Right cardiac atrium (tissue), 5 donors: ENCODE results near the gene TXNL4A. TPM values are rescaled to one million over a fixed set of nuclear protein-coding genes. Genes with fewer than 3 reads are reported as not detected.
"Not testable (repeated sequence)": the region's sequence is repeated elsewhere in the genome, so short reads cannot be mapped to it uniquely, and the experiment has no call there.

ENCODE experiments used
- ATAC-seq, 2 donors: fragments of 200-7000 bp; cut with Tn5 transposase; one replicate each; pipeline versions ENCODE4 v1.8.0 to v1.9.1; 2020; ENCODE audit warnings: moderate library complexity in 2 of 2, mild to moderate bottlenecking in 1 of 2
- DNase-seq, 3 donors: peaks; one replicate each; pipeline ENCODE4 v3.0.0-alpha.2; 2020
- H3K27ac ChIP-seq: one replicate; pipeline ENCODE4 v1.5.1; 2013; ENCODE audit warnings: mild to moderate bottlenecking, low read length, control low read depth, moderate library complexity
- H3K27me3 ChIP-seq: one replicate; pipeline ENCODE4 v1.6.1; 2013; ENCODE audit not compliant: control insufficient read depth, insufficient read depth
- H3K4me1 ChIP-seq: one replicate; pipeline ENCODE4 v1.6.1; 2013; ENCODE audit warnings: low read length; ENCODE audit not compliant: control insufficient read depth, insufficient read depth
- H3K4me3 ChIP-seq: one replicate; pipeline ENCODE4 v1.5.1; 2013; ENCODE audit warnings: low read length, control low read depth
- H3K9me3 ChIP-seq: one replicate; pipeline ENCODE4 v1.6.1; 2013; ENCODE audit warnings: low read length; ENCODE audit not compliant: control insufficient read depth
- WGBS: extraction: QIAGEN DNeasy Blood & Tissue Kit; methylation state at CpG from one replicate; pipeline ENCODE4 v1.1.7; 2013; 5-methylcytosine and 5-hydroxymethylcytosine counted together
- intact Hi-C, 4 donors: fragments of 100-400 bp; cut with DNase I; formaldehyde crosslinking; loops; one replicate each; pipeline versions ENCODE4 v1.11.0 to v1.14.0; 2022 to 2023
- long read RNA-seq, 4 donors: library from polyadenylated mRNA; unstranded; transcript quantifications; one replicate each; pipeline ENCODE4 v2.0.0, GENCODE V29; 2020 to 2021
- polyA plus RNA-seq: library from polyadenylated mRNA; stranded (reverse); fragments of 200-250 nt; gene quantifications from one replicate; pipeline ENCODE4 v1.2.3, GENCODE V29; 2013
- total RNA-seq, 4 donors: library from RNA; stranded (reverse); fragmentation: NEBNext Ultra II Directional; extraction: Animal tissue kit (Norgen Biotek cat#: 25700); gene quantifications; one replicate each; pipeline ENCODE4 v1.2.1, GENCODE V29; 2021
- donor health status: healthy with polysubstance abuse.
- donor health status: DM: no; HTN: yes; CAD: no.
- donor health status: DM: no; HTN: no; CAD: no.
- donor health status: DM: no; HTN: yes; CAD: no; lungs with severe emphysema.
- donor health status: DM: yes; HTN: yes; CAD: no.

Gene TXNL4A, protein sequence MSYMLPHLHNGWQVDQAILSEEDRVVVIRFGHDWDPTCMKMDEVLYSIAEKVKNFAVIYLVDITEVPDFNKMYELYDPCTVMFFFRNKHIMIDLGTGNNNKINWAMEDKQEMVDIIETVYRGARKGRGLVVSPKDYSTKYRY
- total RNA-seq (100 to 1,000 TPM in 1 of 4 donors, 10 to 100 TPM in 3; 69.7 to 104 (median 94.7) TPM), polyA plus RNA-seq (91.9 TPM)
- long read RNA-seq, donor 1, transcript TXNL4A-201 (3 exons, 3,504 nt), result major isoform, 45 of 62 reads
- long read RNA-seq, donor 1, partial matches to known transcripts, result 5 of 62 reads
- long read RNA-seq, donor 1, other reads (novel, unspliced or antisense), result 7 of 62 reads
- long read RNA-seq, donor 2, transcript TXNL4A-201 (3 exons, 3,504 nt), result major isoform, 49 of 59 reads
- long read RNA-seq, donor 2, partial matches to known transcripts, result 1 of 59 reads
- long read RNA-seq, donor 2, other reads (novel, unspliced or antisense), result 4 of 59 reads
- long read RNA-seq, donor 3, partial matches to known transcripts, result 0 of 5 reads
- long read RNA-seq, donor 3, other reads (novel, unspliced or antisense), result 5 of 5 reads
- long read RNA-seq, donor 4, transcript TXNL4A-201 (3 exons, 3,504 nt), result major isoform, 21 of 29 reads
- long read RNA-seq, donor 4, partial matches to known transcripts, result 0 of 29 reads
- long read RNA-seq, donor 4, other reads (novel, unspliced or antisense), result 4 of 29 reads

DNA sequence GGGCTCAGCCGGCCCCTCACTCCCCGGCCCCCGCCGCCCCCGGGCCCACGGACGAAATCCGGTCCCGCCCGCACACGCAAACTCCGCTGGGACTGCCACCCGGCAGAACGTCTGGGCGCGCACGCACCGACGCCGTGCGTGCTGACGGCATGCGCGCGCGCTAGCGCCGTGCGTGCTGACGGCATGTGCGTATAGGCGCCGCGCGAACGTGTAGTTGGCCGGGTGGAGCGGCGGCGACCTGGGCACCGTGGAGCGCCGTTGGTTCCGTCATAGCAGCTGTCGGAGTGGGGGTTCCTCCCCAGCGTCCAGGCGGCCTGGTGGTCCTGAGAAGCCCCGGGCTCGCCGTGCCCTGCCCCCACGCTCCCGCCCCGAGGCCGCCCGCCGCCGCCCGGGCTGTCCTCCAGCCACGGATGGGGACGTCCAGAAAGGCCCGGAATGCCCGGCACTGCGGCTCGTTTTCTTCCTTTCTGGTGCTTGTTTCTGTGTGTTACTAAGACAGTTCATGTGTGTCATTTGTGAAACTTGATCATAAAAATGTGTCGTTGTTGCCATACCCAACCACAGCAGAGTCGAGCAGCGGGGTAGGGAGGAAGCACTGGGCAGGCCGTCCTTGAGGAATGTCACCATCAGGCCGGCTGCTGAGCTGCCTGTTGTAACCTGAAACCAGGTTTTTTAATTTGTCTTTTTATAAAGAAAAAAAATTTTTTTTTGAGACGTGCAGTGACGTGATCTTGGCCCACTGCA lies at the start of gene TXNL4A:
TXNL4A (minus strand) TSS at position 113 of the 744 bp plus-strand sequence. CDS start 171 bp downstream, outside the sequence.
- H3K27ac ChIP-seq, result peak within 1 kb of the TSS; percentile 94
- H3K27me3 ChIP-seq, result no peaks in the 10 kb centered on the region
- no peaks in the 10 kb centered on the region for H3K9me3 ChIP-seq
- peak within 1 kb of the TSS; percentile 52 for H3K4me3 ChIP-seq
- peak; percentile 90 to 97 (median 92) for DNase-seq
- ATAC-seq, result peak; percentile 99
- no peaks in the 10 kb centered on the region for H3K4me1 ChIP-seq
- intact Hi-C loops, result no loop called here
- WGBS, result under 1% methylated on average over 71 of the region's 71 CpGs

DNA sequence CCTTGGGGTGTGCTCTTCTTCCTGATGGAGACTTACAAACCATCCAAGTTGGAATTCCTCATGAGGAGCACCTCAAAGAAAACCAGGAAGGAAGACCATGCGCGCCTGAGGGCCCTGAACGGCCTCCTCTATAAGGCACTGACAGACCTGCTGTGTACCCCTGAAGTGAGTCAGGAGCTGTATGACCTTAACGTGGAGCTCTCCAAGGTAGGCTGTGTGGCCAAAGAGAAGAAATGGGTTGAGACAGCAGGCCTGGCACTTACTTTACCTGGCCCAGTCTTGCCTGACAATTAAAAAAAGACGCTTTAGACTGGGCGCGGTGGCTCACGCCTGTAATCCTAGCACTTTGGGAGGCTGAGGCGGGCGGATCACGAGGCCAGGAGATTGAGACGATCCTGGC lies 48.9 kb upstream of the TXNL4A start:
- 96% methylated on average over 12 of the region's 12 CpGs for WGBS
- no peak overlapping the region for H3K27ac ChIP-seq
- no peak for DNase-seq
- no peak overlapping the region for H3K4me3 ChIP-seq
- no peak for ATAC-seq
- intact Hi-C loops, result loop anchor here in 1 of 4 donors (10.0 kb wide), 1 partner anchor 362 kb away; the partner anchor contains the start of gene CTDP1
- no peaks in the 10 kb centered on the region for H3K9me3 ChIP-seq
- H3K4me1 ChIP-seq, result peaks cover 5% of the 10 kb centered on the region
- H3K27me3 ChIP-seq, result no peaks in the 10 kb centered on the region

DNA sequence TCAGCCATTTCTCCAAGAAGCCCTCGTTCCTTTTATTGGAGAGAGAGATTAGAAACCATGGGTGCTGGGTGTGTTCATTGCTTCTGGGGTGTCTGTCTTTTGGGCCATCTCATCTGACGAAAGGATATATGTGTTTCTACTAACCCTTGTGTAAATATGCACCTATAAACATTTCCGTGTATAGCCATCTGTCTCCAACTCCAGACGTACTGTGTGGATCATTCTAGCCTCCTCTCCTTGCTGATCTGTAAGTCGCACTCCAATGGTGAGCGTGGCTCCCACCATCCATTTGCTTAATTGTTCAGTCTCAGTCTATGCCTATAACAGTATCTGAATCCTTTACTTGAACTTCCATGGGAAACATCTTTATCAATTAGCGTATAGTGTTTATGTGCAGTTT lies 47.6 kb upstream of the TXNL4A start:
- DNase-seq, result no peak
- Histone ChIP-seq H3K9me3 (no peaks in the 10 kb centered on the region), H3K4me1 (peaks cover 5% of the 10 kb centered on the region), H3K4me3 (no peak overlapping the region), H3K27ac (no peak overlapping the region), H3K27me3 (no peaks in the 10 kb centered on the region)
- intact Hi-C loops, result loop anchor here in 1 of 4 donors (10.0 kb wide), 1 partner anchor 361 kb away; the partner anchor contains the start of gene CTDP1
- 93% methylated on average over 7 of the region's 7 CpGs for WGBS
- no peak for ATAC-seq

DNA sequence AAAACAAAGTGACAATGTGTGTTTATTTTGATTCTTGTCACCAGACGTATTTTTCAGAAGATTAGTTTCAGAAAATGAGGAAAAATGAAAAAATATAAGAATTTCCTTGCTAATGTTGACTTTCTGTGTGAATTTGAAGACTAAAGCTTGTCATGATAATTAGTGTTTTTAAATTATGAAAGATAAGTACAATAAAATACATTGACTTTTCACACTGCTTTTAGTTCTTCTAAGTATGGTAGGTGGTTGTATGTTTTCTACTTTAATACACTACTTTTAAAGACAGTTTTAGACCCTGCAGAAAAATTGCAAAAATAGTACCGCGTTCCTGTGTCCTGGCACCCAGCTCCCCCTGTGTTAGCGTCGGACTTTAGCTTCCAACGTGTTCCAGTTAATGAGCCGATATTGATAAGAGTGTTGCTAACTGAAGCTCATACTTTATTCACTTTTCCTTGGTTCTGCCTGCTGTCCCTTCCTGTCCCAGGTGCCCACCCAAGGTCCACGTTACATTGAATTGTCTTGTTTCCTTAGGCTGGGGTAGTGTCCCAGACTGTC lies 46.6 kb upstream of the TXNL4A start:
- WGBS, result 10% methylated on average over 8 of the region's 8 CpGs
- ATAC-seq, result no peak
- H3K27me3 ChIP-seq, result no peaks in the 10 kb centered on the region
- H3K9me3 ChIP-seq, result no peaks in the 10 kb centered on the region
- intact Hi-C loops, result loop anchor here in 1 of 4 donors (10.0 kb wide), 1 partner anchor 360 kb away; the partner anchor contains the start of gene CTDP1
- peak overlapping the region; percentile 70 for H3K4me3 ChIP-seq
- peaks cover 5% of the 10 kb centered on the region for H3K4me1 ChIP-seq
- no peak overlapping the region for H3K27ac ChIP-seq
- DNase-seq, result no peak

DNA sequence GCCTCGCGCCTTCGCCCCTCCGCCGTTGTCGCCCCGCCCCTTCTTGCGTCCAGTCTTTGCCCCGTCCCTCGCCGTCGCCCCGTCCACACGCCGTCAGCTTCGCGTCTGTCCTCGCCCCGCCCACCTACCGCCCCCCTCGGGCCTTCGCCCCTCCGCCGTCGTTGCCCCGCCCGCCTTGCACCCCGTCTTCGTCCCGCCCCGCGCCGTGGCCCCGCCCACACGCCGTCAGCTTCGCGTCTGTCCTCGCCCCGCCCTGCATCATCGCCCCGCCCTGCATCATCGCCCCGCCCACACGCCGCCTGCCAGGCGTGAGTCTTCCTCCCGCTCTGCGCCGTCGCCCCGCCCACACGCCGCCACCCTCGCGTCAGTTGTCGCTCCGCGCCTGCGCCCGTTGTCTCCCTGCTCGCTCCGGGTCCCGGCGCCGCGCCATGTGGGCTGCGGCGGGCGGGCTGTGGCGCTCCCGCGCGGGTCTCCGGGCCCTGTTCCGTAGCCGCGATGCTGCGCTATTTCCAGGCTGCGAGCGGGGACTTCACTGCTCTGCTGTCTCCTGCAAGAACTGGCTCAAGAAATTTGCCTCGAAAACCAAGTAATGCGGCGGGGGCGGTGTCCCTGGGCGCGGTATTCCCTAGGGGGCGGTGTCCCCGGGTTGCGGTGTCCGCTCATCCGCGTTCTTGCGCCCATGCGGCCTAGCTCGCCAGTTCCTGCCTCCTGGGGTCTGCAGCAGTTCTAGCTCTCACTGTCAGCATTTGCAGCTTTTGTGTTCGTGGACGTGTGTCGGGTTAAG lies 45.9 kb upstream of the TXNL4A start, which contains the start of gene RBFA:
RBFA (plus strand) TSS at position 367 of the 784 bp plus-strand sequence; CDS start at position 429, 62 bp downstream.
- intact Hi-C loops, result loop anchor here in 1 of 4 donors (10.0 kb wide), 1 partner anchor 359 kb away; the partner anchor contains the start of gene CTDP1
- ATAC-seq (peak; percentile 96 to 97), DNase-seq (peak; percentile 100)
- Histone ChIP-seq H3K27me3 (no peaks in the 10 kb centered on the region), H3K4me1 (peaks cover 5% of the 10 kb centered on the region), H3K27ac (peak within 1 kb of the TSS; percentile 17), H3K9me3 (no peaks in the 10 kb centered on the region), H3K4me3 (peak within 1 kb of the TSS; percentile 70)
- WGBS, result under 1% methylated on average over 99 of the region's 99 CpGs

DNA sequence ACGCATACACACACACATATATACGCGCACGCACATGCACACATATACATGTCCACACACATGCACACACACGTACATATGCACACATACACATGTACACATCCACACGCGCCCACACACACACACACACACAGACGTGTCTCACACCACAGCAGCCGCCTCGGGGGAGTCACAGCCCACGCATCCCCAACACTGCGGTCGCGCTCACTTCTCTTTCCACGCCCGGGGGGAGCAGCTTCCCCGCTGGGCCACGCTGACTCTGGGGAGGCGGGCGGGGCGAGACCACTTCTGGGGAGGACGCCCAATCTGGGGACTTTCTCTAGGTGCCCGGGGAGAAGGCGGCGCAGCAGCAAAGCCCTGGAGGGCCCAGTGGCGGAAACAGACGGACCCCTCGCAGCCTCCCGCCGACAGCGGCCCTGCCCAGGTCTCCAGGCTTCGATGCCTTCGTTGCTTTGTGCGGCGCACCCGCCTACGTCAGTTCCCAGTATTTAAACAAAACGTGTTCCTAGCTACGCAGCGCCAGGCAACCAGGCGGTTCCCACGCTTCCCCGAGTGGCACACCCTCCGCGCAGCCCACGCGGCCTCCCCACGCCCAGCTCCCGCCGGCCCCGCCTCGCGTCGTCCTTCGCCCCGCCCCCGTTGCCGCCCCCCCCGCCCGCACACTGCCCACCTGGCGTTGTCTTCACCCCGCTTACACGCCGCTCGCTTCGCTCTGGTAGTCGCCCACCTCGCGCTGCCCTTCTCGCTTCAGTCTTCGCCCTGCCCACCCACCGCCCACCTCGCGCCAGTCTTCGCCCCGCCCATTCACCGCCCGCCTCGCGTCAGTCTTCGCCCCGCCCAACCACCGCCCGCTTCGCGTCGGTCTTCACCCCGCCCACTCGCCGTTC lies 45.1 kb upstream of the TXNL4A start:
- DNase-seq, result no peak
- Histone ChIP-seq H3K9me3 (no peaks in the 10 kb centered on the region), H3K4me1 (peaks cover 5% of the 10 kb centered on the region), H3K27ac (peak overlapping the region; percentile 1), H3K4me3 (peak overlapping the region; percentile 30), H3K27me3 (no peaks in the 10 kb centered on the region)
- peak; percentile 82 to 87 for ATAC-seq
- WGBS, result 2% methylated on average over 90 of the region's 90 CpGs
- intact Hi-C loops, result loop anchor here in 2 of 4 donors (2.0 to 10.0 kb wide), 2 partner anchors 25 to 359 kb away; partner anchors contain the start of gene CTDP1 (in 1 of the 2)

DNA sequence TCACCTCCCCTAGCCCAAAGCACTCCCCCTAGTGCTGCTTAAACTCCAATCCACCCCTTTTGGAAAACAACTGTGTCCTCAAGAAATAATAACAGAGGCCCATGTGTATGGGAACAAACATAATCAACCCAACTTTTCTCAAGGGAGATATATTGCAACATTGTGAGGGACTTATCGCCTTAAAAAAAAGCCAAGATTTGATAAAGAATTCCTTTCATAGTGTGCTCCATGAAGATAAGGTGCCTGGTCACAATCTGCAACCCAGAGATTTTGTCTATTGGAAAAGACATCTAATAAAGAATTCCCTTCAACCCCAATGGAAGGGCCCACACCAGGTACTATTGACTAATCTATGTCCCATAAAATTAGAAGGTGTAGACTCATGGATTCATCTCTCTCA lies 41.3 kb upstream of the TXNL4A start:
- Histone ChIP-seq H3K4me3 (no peak overlapping the region), H3K27me3 (no peaks in the 10 kb centered on the region), H3K4me1 (no peaks in the 10 kb centered on the region), H3K27ac (no peak overlapping the region), H3K9me3 (peaks cover 3% of the 10 kb centered on the region)
- intact Hi-C loops, result loop anchor here in 1 of 4 donors (10.0 kb wide), 1 partner anchor 355 kb away; the partner anchor contains the start of gene CTDP1
- ATAC-seq (no peak), DNase-seq (no peak)
- WGBS, result 88% methylated on average over 1 of the region's 1 CpG

DNA sequence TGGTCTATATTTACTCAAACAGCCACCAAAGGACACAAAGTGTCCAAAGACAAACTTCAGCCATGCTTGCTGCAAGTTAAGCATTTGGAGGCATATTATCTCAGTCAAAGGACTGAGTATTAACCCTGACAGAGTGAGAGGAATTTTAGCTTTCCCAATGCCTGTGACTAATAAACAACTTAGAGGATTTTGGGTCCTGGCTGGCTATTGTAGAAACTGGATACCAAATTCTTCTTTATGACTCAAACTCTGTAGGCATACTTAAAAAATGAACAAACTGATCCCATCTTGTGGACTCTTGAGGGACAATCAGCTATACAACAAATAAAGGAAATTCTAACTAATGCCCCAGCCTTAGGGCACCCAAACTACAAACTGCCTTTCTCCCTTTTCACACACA lies 39.4 kb upstream of the TXNL4A start:
- intact Hi-C loops, H3K27me3 ChIP-seq, H3K27ac ChIP-seq, H3K4me1 ChIP-seq, ATAC-seq, DNase-seq, H3K4me3 ChIP-seq, H3K9me3 ChIP-seq: not testable (repeated sequence)

DNA sequence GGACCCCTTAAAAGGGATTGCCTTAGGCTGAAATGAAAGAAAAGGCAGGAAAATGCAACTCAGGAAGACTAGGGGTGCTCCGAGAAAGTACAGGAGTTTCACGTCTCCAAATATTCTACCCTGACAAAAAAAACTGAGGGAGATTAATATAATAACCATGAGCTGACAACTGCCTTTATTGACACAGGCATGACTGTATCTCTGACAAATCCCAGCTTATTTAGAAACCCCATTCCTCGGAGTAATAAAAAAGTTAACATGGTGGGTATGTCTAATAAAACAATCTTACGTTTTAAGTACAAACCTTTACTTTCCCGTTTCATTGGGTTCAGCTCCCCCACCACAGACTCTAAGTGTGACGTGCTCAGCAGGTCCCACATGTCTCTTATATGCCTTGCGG lies 38.0 kb upstream of the TXNL4A start:
- intact Hi-C loops, result no loop called here
- WGBS, result 95% methylated on average over 7 of the region's 7 CpGs
- no peak for DNase-seq
- no peak for ATAC-seq
- peaks cover 14% of the 10 kb centered on the region for H3K9me3 ChIP-seq
- no peak overlapping the region for H3K4me3 ChIP-seq
- no peaks in the 10 kb centered on the region for H3K4me1 ChIP-seq
- no peaks in the 10 kb centered on the region for H3K27me3 ChIP-seq
- no peak overlapping the region for H3K27ac ChIP-seq
